Astrocyte of the hippocampus (primary cell): ENCODE results near the gene TMEM209.
"Not testable (repeated sequence)": the region's sequence is repeated elsewhere in the genome, so short reads cannot be mapped to it uniquely, and the experiment has no call there.

Experiments
- DNase-seq: peaks from one replicate; pipeline ENCODE4 v3.0.0; 2011; ENCODE audit warnings: low read depth, low spot score

TMEM209 gene

GRCh38 chr7:130205084-130205947 is at the start of gene TMEM209:
Gene TMEM209 (minus strand): TSS chr7:130205406. CDS start chr7:130205375, 31 bp downstream.
- peak; percentile 98 for DNase-seq

- no peak for DNase-seq
Observed at GRCh38 chr7:130254555-130254954, 49.3 kb upstream of the TMEM209 start.

- DNase-seq = not testable (repeated sequence)
Observed at GRCh38 chr7:130249626-130250025, 44.4 kb upstream of the TMEM209 start.

- DNase-seq = not testable (repeated sequence)
Observed at GRCh38 chr7:130248842-130249241, 43.6 kb upstream of the TMEM209 start.

- not testable (repeated sequence) for DNase-seq
Observed at GRCh38 chr7:130246491-130246890, 41.3 kb upstream of the TMEM209 start.

- peak; percentile 11 for DNase-seq
Observed at GRCh38 chr7:130243486-130243885, 38.3 kb upstream of the TMEM209 start.

- DNase-seq = peak; percentile 59
Observed at GRCh38 chr7:130242198-130243014, 37.2 kb upstream of the TMEM209 start.

GRCh38 chr7:130240240-130240639 is 35.0 kb upstream of the TMEM209 start:
- no peak for DNase-seq

- DNase-seq = not testable (repeated sequence)
Observed at GRCh38 chr7:130236361-130236760, 31.2 kb upstream of the TMEM209 start.

- DNase-seq = no peak
Observed at GRCh38 chr7:130234078-130234477, 28.9 kb upstream of the TMEM209 start.

GRCh38 chr7:130232209-130232608 is 27.0 kb upstream of the TMEM209 start:
- no peak for DNase-seq

- no peak for DNase-seq
Observed at GRCh38 chr7:130231792-130232191, 26.6 kb upstream of the TMEM209 start.

- DNase-seq = not testable (repeated sequence)
Observed at GRCh38 chr7:130229981-130230380, 24.8 kb upstream of the TMEM209 start.

- no peak for DNase-seq
Observed at GRCh38 chr7:130228840-130229502, 23.8 kb upstream of the TMEM209 start.

GRCh38 chr7:130227883-130228575 is 22.8 kb upstream of the TMEM209 start:
- no peak for DNase-seq

GRCh38 chr7:130226333-130226732 is 21.1 kb upstream of the TMEM209 start:
- DNase-seq = no peak

- not testable (repeated sequence) for DNase-seq
Observed at GRCh38 chr7:130224923-130225322, 19.7 kb upstream of the TMEM209 start.

- DNase-seq = no peak
Observed at GRCh38 chr7:130224210-130224609, 19.0 kb upstream of the TMEM209 start.

GRCh38 chr7:130223646-130224045 is 18.4 kb upstream of the TMEM209 start:
- no peak for DNase-seq

- DNase-seq = no peak
Observed at GRCh38 chr7:130221746-130222145, 16.5 kb upstream of the TMEM209 start.

- no peak for DNase-seq
Observed at GRCh38 chr7:130219871-130220270, 14.7 kb upstream of the TMEM209 start.
